KMS-11 (cell line): ENCODE measurements around the gene RBCK1.
A peak's percentile ranks its signal among the peaks of the same experiment; 100 is the strongest.

Experiments used
- H2AFZ ChIP-seq: fragments of 200-600 bp; sonication (generic); 2 replicates; pipeline ENCODE4 v1.6.1; 2016; ENCODE audit warnings: antibody characterized with exemption, mixed run types, low read depth
- H3K27ac ChIP-seq: fragments of 200-600 bp; sonication (generic); 2 replicates; pipeline ENCODE4 v1.6.1; 2016; ENCODE audit warnings: mild to moderate bottlenecking, mixed run types
- H3K27me3 ChIP-seq: fragments of 200-600 bp; sonication (generic); 2 replicates; pipeline ENCODE4 v1.6.1; 2017; ENCODE audit warnings: mild to moderate bottlenecking, low read depth, mixed run types, moderate library complexity; ENCODE audit not compliant: insufficient read depth
- H3K36me3 ChIP-seq: fragments of 200-600 bp; sonication (generic); 2 replicates; pipeline ENCODE4 v1.6.1; 2017; ENCODE audit warnings: mild to moderate bottlenecking, mixed run types; ENCODE audit not compliant: insufficient read depth
- H3K4me1 ChIP-seq: fragments of 200-600 bp; sonication (generic); 2 replicates; pipeline ENCODE4 v1.6.1; 2016; ENCODE audit warnings: mild to moderate bottlenecking, low read depth, mixed run types; ENCODE audit not compliant: poor library complexity, severe bottlenecking
- H3K4me2 ChIP-seq: fragments of 200-600 bp; sonication (generic); 2 replicates; pipeline ENCODE4 v1.7.0; 2016; ENCODE audit warnings: mild to moderate bottlenecking, mixed run types
- H3K4me3 ChIP-seq: fragments of 200-600 bp; sonication (generic); IDR thresholded peaks from 2 replicates; pipeline ENCODE4 v1.6.1; 2017; ENCODE audit warnings: low read depth, low read length, mixed read lengths; ENCODE audit not compliant: insufficient read depth
- H3K79me2 ChIP-seq: fragments of 200-600 bp; sonication (generic); 2 replicates; pipeline ENCODE4 v1.6.1; 2016; ENCODE audit warnings: low read depth, mixed run types; ENCODE audit not compliant: insufficient read depth
- H3K9ac ChIP-seq: fragments of 200-600 bp; sonication (generic); 2 replicates; pipeline ENCODE4 v1.6.1; 2016; ENCODE audit warnings: mild to moderate bottlenecking, mixed run types
- H4K20me1 ChIP-seq: fragments of 200-600 bp; sonication (generic); 2 replicates; pipeline ENCODE4 v1.6.1; 2016; ENCODE audit warnings: mild to moderate bottlenecking, mixed run types; ENCODE audit not compliant: insufficient read depth
- TF ChIP-seq, protein P1 (sequence below): fragments of 200-600 bp; sonication (generic); conservative IDR thresholded peaks from 2 replicates; pipeline ENCODE4 v1.6.1; 2017; ENCODE audit warnings: low read depth, mild to moderate bottlenecking, antibody characterized with exemption, low read length, moderate library complexity, mixed read lengths

RBCK1 gene

DNA sequence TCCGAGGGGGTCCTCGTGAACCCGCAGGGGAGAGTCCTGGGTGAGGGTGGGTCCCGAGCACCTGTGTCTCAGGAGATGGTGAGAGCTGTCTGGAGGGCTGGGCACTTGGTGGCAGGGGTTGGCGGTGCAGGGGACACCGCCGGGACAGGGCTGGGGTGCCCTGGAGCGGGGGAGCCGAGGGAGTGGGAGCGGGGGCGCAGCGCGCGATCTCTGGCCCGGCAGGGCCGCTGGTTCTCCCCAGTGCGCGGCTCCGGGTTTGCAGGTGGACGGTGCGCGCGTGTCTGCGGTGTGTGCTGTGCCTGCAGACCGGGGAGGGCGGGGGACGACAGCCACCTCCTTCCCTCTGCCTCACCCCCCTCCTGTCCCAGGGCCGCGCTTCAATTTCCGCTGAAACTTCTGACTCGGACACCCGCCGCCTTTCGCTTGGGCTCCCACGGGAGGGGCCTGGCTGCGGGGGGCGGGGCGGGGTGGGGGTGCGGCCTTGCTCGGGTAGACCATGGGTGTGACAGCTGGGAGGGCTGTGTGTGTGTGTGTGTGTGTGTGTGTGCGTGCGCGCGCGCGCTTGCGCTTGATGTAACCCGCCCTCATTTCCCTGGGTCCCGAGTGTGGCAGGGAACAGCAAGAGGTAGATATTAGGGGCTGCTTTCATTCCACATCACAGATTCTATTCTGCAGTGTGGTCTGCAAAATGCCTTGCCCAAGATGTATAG lies 26.4 kb upstream of the RBCK1 start:
- H3K9ac ChIP-seq: peak overlapping the region; percentile 75
- peaks cover 42% of the 10 kb centered on the region for H3K79me2 ChIP-seq
- H3K4me3 ChIP-seq: no peak overlapping the region
- peaks cover 21% of the 10 kb centered on the region for H3K4me1 ChIP-seq
- H3K27ac ChIP-seq: peak overlapping the region; percentile 67
- peak overlapping the region; percentile 42 for H3K4me2 ChIP-seq
- TF ChIP-seq, protein P1, sequence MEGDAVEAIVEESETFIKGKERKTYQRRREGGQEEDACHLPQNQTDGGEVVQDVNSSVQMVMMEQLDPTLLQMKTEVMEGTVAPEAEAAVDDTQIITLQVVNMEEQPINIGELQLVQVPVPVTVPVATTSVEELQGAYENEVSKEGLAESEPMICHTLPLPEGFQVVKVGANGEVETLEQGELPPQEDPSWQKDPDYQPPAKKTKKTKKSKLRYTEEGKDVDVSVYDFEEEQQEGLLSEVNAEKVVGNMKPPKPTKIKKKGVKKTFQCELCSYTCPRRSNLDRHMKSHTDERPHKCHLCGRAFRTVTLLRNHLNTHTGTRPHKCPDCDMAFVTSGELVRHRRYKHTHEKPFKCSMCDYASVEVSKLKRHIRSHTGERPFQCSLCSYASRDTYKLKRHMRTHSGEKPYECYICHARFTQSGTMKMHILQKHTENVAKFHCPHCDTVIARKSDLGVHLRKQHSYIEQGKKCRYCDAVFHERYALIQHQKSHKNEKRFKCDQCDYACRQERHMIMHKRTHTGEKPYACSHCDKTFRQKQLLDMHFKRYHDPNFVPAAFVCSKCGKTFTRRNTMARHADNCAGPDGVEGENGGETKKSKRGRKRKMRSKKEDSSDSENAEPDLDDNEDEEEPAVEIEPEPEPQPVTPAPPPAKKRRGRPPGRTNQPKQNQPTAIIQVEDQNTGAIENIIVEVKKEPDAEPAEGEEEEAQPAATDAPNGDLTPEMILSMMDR: no peak
- no peaks in the 10 kb centered on the region for H4K20me1 ChIP-seq
- H2AFZ ChIP-seq: peak overlapping the region; percentile 89
- H3K27me3 ChIP-seq: no peaks in the 10 kb centered on the region
- no peaks in the 10 kb centered on the region for H3K36me3 ChIP-seq

DNA sequence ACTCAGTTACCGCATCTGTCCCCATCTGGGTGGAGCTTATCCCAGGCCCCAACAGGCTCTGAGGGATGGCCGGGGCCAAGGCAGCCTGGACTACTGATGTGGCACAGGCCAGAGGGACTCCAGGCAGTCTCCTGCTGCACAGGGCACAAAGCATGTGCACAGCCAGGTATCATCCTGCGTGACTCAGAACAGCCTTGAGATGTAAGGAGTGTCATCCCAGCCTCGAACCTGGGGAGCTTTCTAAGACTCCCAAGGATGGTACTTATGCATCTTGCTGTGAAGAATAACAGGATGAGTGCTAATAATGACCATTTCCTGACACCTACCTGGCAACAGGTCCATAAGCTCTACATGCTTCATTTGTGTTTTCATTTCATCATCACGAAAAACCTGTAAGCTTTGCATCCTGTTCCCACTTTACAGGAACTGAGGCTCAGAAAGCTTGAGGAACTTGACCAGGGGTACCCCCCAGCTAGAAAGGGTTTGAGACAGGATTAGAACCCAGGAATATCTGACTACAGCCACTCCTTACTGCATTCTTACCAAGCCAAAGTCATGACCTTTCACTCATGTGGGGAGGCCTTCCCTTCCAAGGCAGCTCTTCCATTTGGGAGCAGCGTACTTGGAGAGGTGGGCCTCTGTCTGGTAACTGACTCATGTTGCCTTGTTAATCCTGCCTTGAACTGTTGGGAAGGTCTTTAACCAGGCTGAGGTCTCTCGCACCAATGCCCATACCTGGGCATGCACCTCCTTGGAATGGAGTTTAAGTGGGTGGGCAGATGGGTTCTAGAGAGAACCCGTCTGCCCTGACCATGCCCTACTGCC lies 25.6 kb upstream of the RBCK1 start:
- Histone ChIP-seq H3K79me2 (peaks cover 42% of the 10 kb centered on the region), H2AFZ (no peak overlapping the region), H3K4me2 (peak overlapping the region; percentile 41), H3K36me3 (no peaks in the 10 kb centered on the region), H3K4me1 (peaks cover 20% of the 10 kb centered on the region), H3K4me3 (no peak overlapping the region), H3K9ac (no peak overlapping the region; the same call in 1 of the 2 replicates), H3K27me3 (no peaks in the 10 kb centered on the region), H3K27ac (no peak overlapping the region), H4K20me1 (no peaks in the 10 kb centered on the region)
- TF ChIP-seq, protein P1: no peak

DNA sequence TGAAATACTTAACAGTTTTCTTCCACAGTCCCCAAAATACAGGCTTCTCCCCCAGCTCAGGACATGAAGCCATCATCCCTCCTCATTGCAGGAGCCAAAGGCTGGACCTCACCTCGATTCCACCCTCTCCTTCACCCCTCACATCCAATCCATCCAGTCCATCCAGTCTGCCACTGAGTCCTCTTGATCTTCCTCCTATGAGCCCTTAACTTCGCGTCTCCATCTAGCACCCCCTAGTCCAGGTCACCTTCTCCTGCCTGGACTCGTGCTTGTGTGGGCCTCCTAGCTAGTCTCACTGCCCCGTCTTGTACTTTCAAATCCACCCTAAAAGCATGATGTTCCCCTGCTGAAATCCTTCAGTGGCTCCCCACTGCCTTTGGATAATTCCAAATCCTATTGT lies 24.2 kb upstream of the RBCK1 start:
- no peak overlapping the region for H3K27ac ChIP-seq
- TF ChIP-seq, protein P1: no peak

DNA sequence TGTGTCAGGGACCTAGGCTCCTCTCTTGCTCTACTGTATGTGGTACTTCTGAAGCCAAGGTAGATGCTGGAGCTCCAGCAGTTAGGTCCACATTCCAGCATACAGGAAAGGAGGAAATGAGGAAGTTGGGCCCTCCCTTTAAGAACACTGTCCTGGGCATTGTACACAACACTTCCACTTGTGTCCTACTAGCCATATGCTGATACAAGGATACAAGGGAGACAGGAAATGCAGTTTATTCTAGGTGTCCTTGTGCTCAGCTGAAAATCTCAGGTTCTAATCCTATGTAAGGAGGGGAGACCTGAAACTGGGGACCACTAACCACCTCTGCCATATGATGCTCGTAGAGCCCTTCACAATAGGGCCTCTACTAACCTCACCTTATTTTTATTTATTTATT lies 23.4 kb upstream of the RBCK1 start:
- H3K27ac ChIP-seq: no peak overlapping the region
- H2AFZ ChIP-seq: no peak overlapping the region
- H3K79me2 ChIP-seq: peaks cover 42% of the 10 kb centered on the region
- H3K36me3 ChIP-seq: no peaks in the 10 kb centered on the region
- H3K4me3 ChIP-seq: no peak overlapping the region
- no peak overlapping the region for H3K9ac ChIP-seq
- peaks cover 18% of the 10 kb centered on the region for H3K4me1 ChIP-seq
- no peak overlapping the region for H3K4me2 ChIP-seq
- H3K27me3 ChIP-seq: no peaks in the 10 kb centered on the region
- H4K20me1 ChIP-seq: no peaks in the 10 kb centered on the region
- TF ChIP-seq, protein P1: no peak

More for the DNA sequence above, 24.2 kb upstream of the RBCK1 start:
- Histone ChIP-seq H3K9ac (no peak overlapping the region), H4K20me1 (no peaks in the 10 kb centered on the region), H3K4me1 (peaks cover 20% of the 10 kb centered on the region), H3K79me2 (peaks cover 42% of the 10 kb centered on the region), H3K27me3 (no peaks in the 10 kb centered on the region), H3K36me3 (no peaks in the 10 kb centered on the region), H3K4me3 (no peak overlapping the region), H2AFZ (no peak overlapping the region), H3K4me2 (no peak overlapping the region)
